Measurements from ENCODE around the gene ZNF324B.
"Not testable (repeated sequence)": the region's sequence is repeated elsewhere in the genome, so short reads cannot be mapped to it uniquely, and the experiment has no call there.

Gene ZNF324B

DNA sequence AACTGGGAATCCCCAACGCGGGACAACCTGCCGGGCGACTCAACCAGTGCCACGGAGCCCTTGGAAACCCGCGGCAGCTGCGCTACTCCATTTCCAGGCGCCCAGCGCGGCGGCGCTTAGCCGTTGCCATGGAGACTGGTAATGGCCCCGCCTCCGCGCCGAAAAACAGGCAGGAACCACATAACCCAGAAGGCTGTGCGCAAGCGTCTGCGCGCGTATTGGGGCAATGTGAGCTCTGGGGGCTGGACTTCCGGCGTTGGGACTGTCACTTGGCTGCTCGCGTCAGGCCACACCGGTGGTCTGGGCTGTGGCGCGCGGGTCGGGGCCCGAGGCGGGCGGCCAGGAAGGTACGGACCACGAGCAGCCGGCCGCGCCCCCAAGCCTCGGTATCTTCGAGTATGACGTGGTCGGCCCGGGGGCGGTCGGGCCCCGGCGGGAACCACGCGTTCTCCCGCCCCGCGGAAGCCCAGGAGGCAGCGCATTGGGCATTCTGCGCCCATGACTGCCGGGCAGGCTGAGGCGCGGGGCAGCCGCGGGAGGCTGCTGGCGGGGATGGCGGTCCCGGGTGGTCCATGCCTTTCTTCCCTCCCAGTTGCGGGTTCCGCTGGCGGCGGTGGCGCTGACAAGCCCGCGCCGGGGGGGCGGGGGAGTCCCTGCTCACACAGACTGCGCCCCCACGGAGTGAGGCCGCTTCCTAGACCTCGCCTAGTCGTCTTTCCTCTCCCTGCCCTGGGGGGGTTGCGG is at the start of gene ZNF324B:
ZNF324B (plus strand) TSS at position 265 of the 744 bp plus-strand sequence. CDS start 2,080 bp downstream, outside the sequence.
- peak within 1 kb of the TSS; percentile 71 for H3K4me3 ChIP-seq (ENCODE audit: low read length)
- peak; percentile 91 for DNase-seq (ENCODE audit: low read depth)
- TF ChIP-seq, protein P1, sequence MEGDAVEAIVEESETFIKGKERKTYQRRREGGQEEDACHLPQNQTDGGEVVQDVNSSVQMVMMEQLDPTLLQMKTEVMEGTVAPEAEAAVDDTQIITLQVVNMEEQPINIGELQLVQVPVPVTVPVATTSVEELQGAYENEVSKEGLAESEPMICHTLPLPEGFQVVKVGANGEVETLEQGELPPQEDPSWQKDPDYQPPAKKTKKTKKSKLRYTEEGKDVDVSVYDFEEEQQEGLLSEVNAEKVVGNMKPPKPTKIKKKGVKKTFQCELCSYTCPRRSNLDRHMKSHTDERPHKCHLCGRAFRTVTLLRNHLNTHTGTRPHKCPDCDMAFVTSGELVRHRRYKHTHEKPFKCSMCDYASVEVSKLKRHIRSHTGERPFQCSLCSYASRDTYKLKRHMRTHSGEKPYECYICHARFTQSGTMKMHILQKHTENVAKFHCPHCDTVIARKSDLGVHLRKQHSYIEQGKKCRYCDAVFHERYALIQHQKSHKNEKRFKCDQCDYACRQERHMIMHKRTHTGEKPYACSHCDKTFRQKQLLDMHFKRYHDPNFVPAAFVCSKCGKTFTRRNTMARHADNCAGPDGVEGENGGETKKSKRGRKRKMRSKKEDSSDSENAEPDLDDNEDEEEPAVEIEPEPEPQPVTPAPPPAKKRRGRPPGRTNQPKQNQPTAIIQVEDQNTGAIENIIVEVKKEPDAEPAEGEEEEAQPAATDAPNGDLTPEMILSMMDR (conservative IDR thresholded peaks at IDR 0.05; ENCODE audit: low read length) = no peak

- DNase-seq (ENCODE audit: low read depth) = no peak
- peak overlapping the region; percentile 78 for H3K4me3 ChIP-seq (ENCODE audit: low read length)
- TF ChIP-seq, protein P1 (conservative IDR thresholded peaks at IDR 0.05; ENCODE audit: low read length) = no peak
These were observed 49.5 kb upstream of the ZNF324B start for GRCh38 chr19:58401840-58402421.

DNA sequence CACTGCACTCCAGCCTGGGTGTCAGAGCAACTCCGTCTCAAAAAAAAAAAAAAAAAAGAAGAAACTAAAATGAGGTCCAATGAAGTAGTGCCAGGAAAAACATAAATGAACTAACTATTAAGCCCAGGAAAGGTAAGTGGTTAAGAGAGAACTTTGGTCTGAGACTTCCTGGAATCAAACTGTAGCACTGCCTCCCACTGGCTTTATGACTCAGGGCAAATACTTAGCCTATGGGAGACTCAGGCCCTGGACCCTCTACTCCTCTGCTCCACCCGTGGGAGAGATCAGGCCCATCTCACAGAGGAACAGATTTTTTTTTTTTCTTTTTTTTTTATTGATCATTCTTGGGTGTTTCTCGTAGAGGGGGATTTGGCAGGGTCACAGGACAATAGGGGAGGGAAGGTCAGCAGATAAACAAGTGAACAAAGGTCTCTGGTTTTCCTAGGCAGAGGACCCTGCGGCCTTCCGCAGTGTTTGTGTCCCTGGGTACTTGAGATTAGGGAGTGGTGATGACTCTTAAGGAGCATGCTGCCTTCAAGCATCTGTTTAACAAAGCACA is 47.4 kb upstream of the ZNF324B start:
- not testable (repeated sequence) for H3K4me3 ChIP-seq (ENCODE audit: low read length); DNase-seq (ENCODE audit: low read depth)

- no peak for DNase-seq (ENCODE audit: low read depth)
- H3K4me3 ChIP-seq (ENCODE audit: low read length) = peak overlapping the region; percentile 93
- TF ChIP-seq, protein P1 (conservative IDR thresholded peaks at IDR 0.05; ENCODE audit: low read length) = peak; percentile 46
These were observed 44.4 kb upstream of the ZNF324B start for GRCh38 chr19:58406818-58407657.

DNA sequence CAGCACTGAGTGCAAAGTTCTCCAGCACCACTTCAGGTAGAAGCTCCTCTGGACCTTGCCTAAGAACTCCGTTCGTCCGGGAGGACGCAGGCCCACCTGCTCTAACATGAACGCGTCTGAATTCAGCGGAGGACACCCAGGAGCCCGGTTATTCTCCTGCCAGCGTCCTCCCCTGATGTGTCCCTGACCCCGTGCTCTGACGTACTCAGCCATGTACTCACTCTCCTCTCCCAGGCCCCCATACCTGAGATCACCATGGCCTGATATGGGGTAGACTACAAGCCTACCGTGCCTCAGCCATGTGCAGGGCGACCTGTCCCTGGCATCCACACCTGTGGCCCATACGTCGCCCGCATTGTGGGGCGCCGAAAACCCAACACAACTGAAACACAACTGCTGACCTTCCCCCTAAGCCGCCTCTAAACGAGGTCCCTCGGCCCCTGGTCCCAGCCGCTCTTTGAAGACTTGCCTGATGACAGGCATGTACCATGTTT is 43.7 kb upstream of the ZNF324B start:
- TF ChIP-seq, protein P1 (conservative IDR thresholded peaks at IDR 0.05; ENCODE audit: low read length) = no peak
- no peak for DNase-seq (ENCODE audit: low read depth)
- H3K4me3 ChIP-seq (ENCODE audit: low read length) = peak overlapping the region; percentile 93

DNA sequence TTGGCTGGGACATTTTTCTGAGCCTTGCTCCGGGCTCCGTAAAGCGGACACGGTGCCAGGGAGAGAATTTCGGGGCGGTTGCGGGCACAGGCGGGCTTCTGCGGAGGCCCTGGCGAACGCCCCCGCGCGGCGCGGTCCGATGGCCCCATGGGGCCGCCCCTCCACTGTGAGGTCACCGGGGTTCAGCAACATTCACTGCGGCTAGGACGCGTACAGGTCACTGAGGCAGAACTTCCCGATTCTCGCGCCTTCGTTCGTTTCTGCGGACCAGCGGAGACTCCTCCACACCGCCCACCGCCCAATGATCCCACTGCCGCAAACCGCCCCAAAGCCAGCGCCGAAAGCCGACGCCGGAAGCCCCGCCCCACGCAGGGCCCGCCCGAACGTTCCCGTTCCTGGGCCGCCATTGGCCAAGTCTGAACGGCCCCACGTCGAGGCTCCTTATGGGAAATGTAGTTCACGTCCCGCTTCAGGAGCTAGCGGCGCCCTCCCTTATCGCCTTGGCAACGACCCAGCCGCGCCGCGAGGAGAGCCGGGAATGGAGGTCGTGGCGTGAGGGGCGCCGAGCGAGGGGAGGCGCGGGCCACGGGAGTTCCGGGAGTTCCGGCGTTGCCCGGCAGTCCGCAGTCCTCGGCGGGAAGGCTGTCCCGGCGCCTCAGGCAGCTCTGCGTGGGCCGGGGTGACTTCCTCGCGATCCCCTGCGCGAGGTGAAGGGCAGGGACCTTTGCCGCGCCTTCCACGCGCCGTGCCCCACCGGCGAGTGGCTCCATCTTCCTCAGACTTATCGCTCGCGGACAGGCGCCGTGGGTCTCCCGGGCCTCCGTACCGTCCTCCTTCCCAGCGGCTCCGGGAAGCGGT is 43.0 kb upstream of the ZNF324B start, which contains the start of gene ZNF584:
ZNF584 (plus strand) TSS at position 498 of the 858 bp plus-strand sequence. CDS start 499 bp downstream, outside the sequence.
- peak; percentile 87 for DNase-seq (ENCODE audit: low read depth)
- H3K4me3 ChIP-seq (ENCODE audit: low read length) = peak within 1 kb of the TSS; percentile 93
- TF ChIP-seq, protein P1 (conservative IDR thresholded peaks at IDR 0.05; ENCODE audit: low read length) = peak; percentile 19
